ENCODE measurements around the gene LY6G6F. TPM values are rescaled to one million over a fixed set of nuclear protein-coding genes. Genes with fewer than 3 reads are reported as not detected.
A peak's percentile ranks its signal among the peaks of the same experiment; 100 is the strongest.

Gene LY6G6F
- total RNA-seq, 1 experiment from 2014 or later = not detected

DNA sequence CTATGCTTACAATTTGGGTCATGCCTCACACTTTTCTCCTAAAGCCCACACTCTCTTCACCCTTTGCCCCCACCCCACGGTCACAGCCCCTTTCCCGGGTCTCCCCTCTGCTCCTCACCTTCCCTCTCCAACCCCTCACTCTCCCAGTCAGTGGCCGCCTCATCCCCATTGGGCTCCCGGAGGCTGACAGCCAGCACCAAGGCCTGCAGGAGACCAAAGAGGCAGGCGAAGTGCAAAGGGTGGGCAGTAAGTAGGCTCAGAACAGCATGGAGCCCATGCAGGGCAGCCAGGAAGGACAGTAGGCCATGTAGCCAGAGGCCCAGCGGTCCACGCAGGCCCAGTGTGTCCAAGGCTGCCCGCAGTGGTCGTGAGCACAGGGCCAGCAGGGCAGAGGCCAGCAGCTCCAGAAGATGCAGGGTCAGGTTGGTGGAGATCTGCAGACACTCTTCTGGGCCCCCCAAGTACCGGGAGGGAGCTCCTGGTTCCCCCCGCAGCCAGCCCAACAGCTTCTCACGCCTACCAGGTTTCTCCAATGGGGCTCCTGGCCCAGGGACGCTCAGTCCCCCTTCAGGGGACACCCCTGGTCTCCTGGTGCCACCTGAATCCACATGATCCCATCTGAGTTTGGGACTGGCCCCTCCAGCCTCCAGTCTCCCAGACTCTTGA, 47.5 kb upstream of the LY6G6F start:
- peaks cover 54% of the 10 kb centered on the region for H3K36me3 Mint-ChIP-seq (ENCODE audit: insufficient read depth, unreplicated experiment)
- POLR2A ChIA-PET = interaction anchor here (0.7 to 2.8 kb wide), 5 partner anchors 37 to 178 kb away, joined by 3 to 21 read pairs (median 8); partner anchors contain the start of genes DDX39B and PRRC2A

DNA sequence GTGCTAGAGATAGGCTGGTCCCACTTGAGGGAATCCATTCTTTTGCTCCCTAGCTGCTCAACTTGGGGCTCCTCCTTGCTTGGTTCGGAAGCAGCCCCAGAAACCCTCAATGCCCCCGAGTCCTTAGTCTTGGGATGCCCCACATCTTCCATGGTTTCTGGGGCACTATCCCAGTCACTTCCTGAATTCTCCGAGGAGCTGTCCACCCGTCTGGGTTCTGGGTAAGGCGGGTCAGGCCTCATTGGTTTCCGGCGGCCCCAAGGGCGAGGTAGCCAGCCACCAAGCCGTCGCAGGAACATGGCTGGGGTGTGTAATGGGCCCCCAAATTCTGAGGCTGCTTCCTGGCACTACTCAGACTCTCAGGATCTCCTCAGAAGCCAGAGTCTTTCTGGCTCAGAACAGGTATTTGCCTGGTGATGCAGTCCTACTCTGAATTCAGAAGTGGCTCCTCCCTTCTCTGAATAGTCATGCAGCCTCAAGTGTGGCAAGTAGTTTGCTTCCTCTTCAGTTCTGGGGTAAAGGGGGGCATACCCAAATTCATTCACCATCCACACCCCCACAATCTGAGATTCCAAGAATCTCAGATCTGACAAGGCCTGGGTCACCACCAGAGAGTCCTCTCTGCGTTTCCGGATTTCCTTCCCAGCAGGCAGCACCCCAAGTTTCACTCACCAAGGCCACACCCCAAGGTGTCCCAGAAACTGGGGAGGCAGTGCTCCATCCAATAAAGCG, 46.9 kb upstream of the LY6G6F start:
- TF ChIP-seq, protein P1, sequence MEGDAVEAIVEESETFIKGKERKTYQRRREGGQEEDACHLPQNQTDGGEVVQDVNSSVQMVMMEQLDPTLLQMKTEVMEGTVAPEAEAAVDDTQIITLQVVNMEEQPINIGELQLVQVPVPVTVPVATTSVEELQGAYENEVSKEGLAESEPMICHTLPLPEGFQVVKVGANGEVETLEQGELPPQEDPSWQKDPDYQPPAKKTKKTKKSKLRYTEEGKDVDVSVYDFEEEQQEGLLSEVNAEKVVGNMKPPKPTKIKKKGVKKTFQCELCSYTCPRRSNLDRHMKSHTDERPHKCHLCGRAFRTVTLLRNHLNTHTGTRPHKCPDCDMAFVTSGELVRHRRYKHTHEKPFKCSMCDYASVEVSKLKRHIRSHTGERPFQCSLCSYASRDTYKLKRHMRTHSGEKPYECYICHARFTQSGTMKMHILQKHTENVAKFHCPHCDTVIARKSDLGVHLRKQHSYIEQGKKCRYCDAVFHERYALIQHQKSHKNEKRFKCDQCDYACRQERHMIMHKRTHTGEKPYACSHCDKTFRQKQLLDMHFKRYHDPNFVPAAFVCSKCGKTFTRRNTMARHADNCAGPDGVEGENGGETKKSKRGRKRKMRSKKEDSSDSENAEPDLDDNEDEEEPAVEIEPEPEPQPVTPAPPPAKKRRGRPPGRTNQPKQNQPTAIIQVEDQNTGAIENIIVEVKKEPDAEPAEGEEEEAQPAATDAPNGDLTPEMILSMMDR (IDR thresholded peaks at IDR 0.05; ENCODE audit: unreplicated experiment) = no peak
- peak overlapping the region; percentile 64 for H3K27ac Mint-ChIP-seq (ENCODE audit: low read depth, unreplicated experiment)
- peaks cover 58% of the 10 kb centered on the region for H3K36me3 Mint-ChIP-seq (ENCODE audit: insufficient read depth, unreplicated experiment)
- H3K4me3 Mint-ChIP-seq (ENCODE audit: unreplicated experiment) = peak overlapping the region; percentile 89
- H3K27me3 Mint-ChIP-seq (ENCODE audit: insufficient read depth, unreplicated experiment) = no peaks in the 10 kb centered on the region
- POLR2A ChIA-PET = interaction anchor here (0.6 to 7.9 kb wide), 19 partner anchors 8 to 1312 kb away, joined by 3 to 263 read pairs (median 5); partner anchors contain the start of genes ABHD16A, APOM, ATP6V1G2 and BAG6
- H3K9me3 Mint-ChIP-seq (ENCODE audit: unreplicated experiment) = no peaks in the 10 kb centered on the region
- peak; percentile 32 for DNase-seq (ENCODE audit: unreplicated experiment)
- BruUV-seq (replicated peaks) = TSS peak; percentile 23
- intact Hi-C loops (cut with micrococcal nuclease) = loop anchor here (1.0 to 5.0 kb wide), 2 partner anchors 8 to 38 kb away; partner anchors contain the start of genes BAG6 and PRRC2A
- CTCF ChIA-PET = interaction anchor here (0.9 to 1.1 kb wide), 3 partner anchors 43 to 113 kb away, joined by 3 to 4 read pairs (median 3); partner anchors contain the start of genes ABHD16A and ATP6V1G2
- peaks cover 55% of the 10 kb centered on the region for H3K4me1 Mint-ChIP-seq (ENCODE audit: insufficient read depth, unreplicated experiment)

More for the DNA sequence above, 47.5 kb upstream of the LY6G6F start:
- TF ChIP-seq, protein P1 (IDR thresholded peaks at IDR 0.05; ENCODE audit: unreplicated experiment) = no peak
- intact Hi-C loops (cut with micrococcal nuclease) = no loop called here
- Mint-ChIP-seq H3K27me3 (ENCODE audit: insufficient read depth, unreplicated experiment) (no peaks in the 10 kb centered on the region), H3K27ac (ENCODE audit: low read depth, unreplicated experiment) (no peak overlapping the region), H3K4me1 (ENCODE audit: insufficient read depth, unreplicated experiment) (peaks cover 48% of the 10 kb centered on the region), H3K9me3 (ENCODE audit: unreplicated experiment) (no peaks in the 10 kb centered on the region), H3K4me3 (ENCODE audit: unreplicated experiment) (peak overlapping the region; percentile 89)
- CTCF ChIA-PET = interaction anchor here (1.0 kb wide), 1 partner anchor 113 kb away, joined by 4 read pairs; the partner anchor contains the start of gene ATP6V1G2
- BruUV-seq (replicated peaks) = no TSS peak
- DNase-seq (ENCODE audit: unreplicated experiment) = no peak

DNA sequence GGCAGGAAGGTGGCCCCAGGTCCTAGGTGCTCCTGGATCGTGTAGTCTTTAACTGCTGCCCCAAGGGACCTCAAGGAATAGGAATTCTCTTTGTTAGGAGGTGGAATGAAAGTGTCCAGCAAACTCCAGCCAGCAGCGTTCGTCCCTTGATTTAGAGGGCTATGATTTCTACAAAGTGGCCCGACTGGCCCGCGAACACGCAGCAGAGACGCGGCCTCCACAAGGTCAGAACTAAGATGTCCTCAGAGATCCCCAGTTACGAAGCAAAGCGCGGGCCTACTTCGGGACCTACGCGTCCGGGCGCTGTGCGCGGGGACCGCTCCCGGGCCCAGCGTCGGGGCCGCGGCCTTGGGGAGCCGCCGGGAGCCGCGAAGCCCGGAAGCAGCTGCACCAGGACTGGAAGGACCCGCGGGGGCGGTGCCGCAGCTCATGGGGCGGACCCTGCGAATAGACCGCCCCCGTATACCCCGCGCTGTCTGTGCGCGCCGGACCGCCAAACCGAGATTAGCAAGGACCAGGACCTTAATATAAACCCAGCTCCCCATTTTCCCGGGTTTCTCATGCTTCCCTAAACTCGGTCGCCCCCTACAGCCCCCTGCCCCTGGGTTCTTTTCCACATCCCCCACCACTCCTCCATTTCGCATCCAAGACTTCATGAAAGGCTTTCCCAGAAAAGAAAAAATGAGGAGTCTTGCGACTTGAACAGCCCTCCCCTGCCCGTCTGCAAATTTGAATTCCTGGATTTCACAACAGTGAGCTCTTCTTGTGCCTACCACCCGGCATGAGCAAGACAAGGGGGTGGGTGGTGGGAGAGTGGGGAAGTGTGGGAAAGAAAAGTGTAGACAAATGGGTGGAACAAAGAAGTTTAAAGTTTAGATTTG, 46.0 kb upstream of the LY6G6F start, which contains the start of gene C6orf47:
C6orf47 (minus strand) TSS at position 398 of the 881 bp plus-strand sequence. CDS start 831 bp downstream, outside the sequence.
- Mint-ChIP-seq H3K27ac (ENCODE audit: low read depth, unreplicated experiment) (peak within 1 kb of the TSS; percentile 64), H3K27me3 (ENCODE audit: insufficient read depth, unreplicated experiment) (no peaks in the 10 kb centered on the region), H3K4me3 (ENCODE audit: unreplicated experiment) (peak within 1 kb of the TSS; percentile 89), H3K36me3 (ENCODE audit: insufficient read depth, unreplicated experiment) (peaks cover 61% of the 10 kb centered on the region), H3K9me3 (ENCODE audit: unreplicated experiment) (no peaks in the 10 kb centered on the region), H3K4me1 (ENCODE audit: insufficient read depth, unreplicated experiment) (peaks cover 52% of the 10 kb centered on the region)
- ChIA-PET CTCF (interaction anchor here (0.7 to 1.1 kb wide), 3 partner anchors 38 to 62 kb away, joined by 3 read pairs; partner anchors contain the start of gene ABHD16A), POLR2A (interaction anchor here (0.6 to 7.9 kb wide), 34 partner anchors 8 to 1658 kb away, joined by 3 to 263 read pairs (median 4); partner anchors contain the start of genes ABHD16A, APOM, ATP6V1G2 and BAG6)
- DNase-seq (ENCODE audit: unreplicated experiment) = peak; percentile 74
- intact Hi-C loops (cut with micrococcal nuclease) = loop anchor here (1.0 to 5.0 kb wide), 2 partner anchors 8 to 38 kb away; partner anchors contain the start of genes BAG6 and PRRC2A
- TF ChIP-seq, protein P1 (IDR thresholded peaks at IDR 0.05; ENCODE audit: unreplicated experiment) = no peak
- BruUV-seq (replicated peaks) = no TSS peak
